GM12878 (cell line): ENCODE results near the gene MMP7. TPM values are rescaled to one million over a fixed set of nuclear protein-coding genes. Genes with fewer than 3 reads are reported as not detected.
A peak's percentile ranks its signal among the peaks of the same experiment; 100 is the strongest.

Experiments used
- CBFB ChIP-seq: IDR thresholded peaks from 2 replicates; pipeline ENCODE4 v1.6.1; 2016; ENCODE audit warnings: antibody characterized with exemption, low read depth
- CHD1 ChIP-seq: IDR thresholded peaks from 2 replicates; pipeline ENCODE4 v1.6.1; 2012; ENCODE audit warnings: low read depth, low read length, improper control_type of control experiment
- GABPA ChIP-seq: IDR thresholded peaks from 2 replicates; pipeline ENCODE4 v1.6.1; 2014; ENCODE audit warnings: antibody characterized with exemption, low read depth, mild to moderate bottlenecking, inconsistent platforms
- IRF4 ChIP-seq: IDR thresholded peaks from 2 replicates; pipeline ENCODE4 v1.6.1; 2011; ENCODE audit warnings: low read depth, low read length
- MEF2A ChIP-seq: IDR thresholded peaks from 2 replicates; pipeline ENCODE4 v1.6.1; 2011; ENCODE audit warnings: low read depth, mild to moderate bottlenecking, low read length, moderate library complexity; ENCODE audit not compliant: insufficient read depth
- NBN ChIP-seq: fragments of 450-650 bp; IDR thresholded peaks from 2 replicates; pipeline ENCODE4 v1.6.1; 2016
- NRF1 ChIP-seq: conservative IDR thresholded peaks from 2 replicates; pipeline ENCODE4 v1.6.1; 2011; ENCODE audit warnings: mild to moderate bottlenecking, low read depth, low read length, improper control_type of control experiment
- RAD21 ChIP-seq: IDR thresholded peaks from 2 replicates; pipeline ENCODE4 v1.6.1; 2011; ENCODE audit warnings: mild to moderate bottlenecking, low read depth, low read length, moderate library complexity; ENCODE audit not compliant: insufficient read depth
- SKIL ChIP-seq: fragments of 450-650 bp; IDR thresholded peaks from 2 replicates; pipeline ENCODE4 v1.6.1; 2017; ENCODE audit warnings: mild to moderate bottlenecking, low read depth, inconsistent platforms; ENCODE audit not compliant: poor library complexity, severe bottlenecking
- SRF ChIP-seq, 2 experiments: IDR thresholded peaks; 2 replicates each; pipeline ENCODE4 v1.6.1; 2011; ENCODE audit warnings: low read depth in 2 of 2, low read length in 2 of 2, mild to moderate bottlenecking in 1 of 2, moderate library complexity in 1 of 2
- STAT1 ChIP-seq: fragments of 450-650 bp; conservative IDR thresholded peaks from 2 replicates; pipeline ENCODE4 v1.6.1; 2014; ENCODE audit warnings: antibody characterized with exemption, mild to moderate bottlenecking
- SUPT20H ChIP-seq: IDR thresholded peaks from 2 replicates; pipeline ENCODE4 v1.6.1; 2011; ENCODE audit warnings: low read depth, mild to moderate bottlenecking, low read length, moderate library complexity, borderline replicate concordance; ENCODE audit not compliant: control insufficient read depth
- TBL1XR1 ChIP-seq: IDR thresholded peaks from 2 replicates; pipeline ENCODE4 v1.6.1; 2012; ENCODE audit warnings: low read depth, low read length, improper control_type of control experiment
- USF1 ChIP-seq: IDR thresholded peaks from 2 replicates; pipeline ENCODE4 v1.6.1; 2011; ENCODE audit warnings: borderline replicate concordance, low read depth, mild to moderate bottlenecking, moderate library complexity, mixed read lengths, low read length; ENCODE audit not compliant: insufficient read depth; ENCODE audit errors: extremely low read length
- YY1 ChIP-seq: IDR thresholded peaks from 2 replicates; pipeline ENCODE4 v1.6.1; 2011; ENCODE audit warnings: low read depth, mild to moderate bottlenecking, low read length
- polyA plus RNA-seq, 11 experiments: library from polyadenylated mRNA; depleted of rRNA in 4 of 11; unstranded in 6 of 11; stranded (reverse) in 5 of 11; fragments of >200 nt; fragmentation: Nextera tagmentation in 4 of 11; fragmentation: Illumina TruSeq in 1 of 11; extraction: Ambion mirVana in 4 of 11; extraction: Trizol in 1 of 11; gene quantifications; 1 replicate in 1 of 11; 2 replicates in 10 of 11; pipeline versions ENCODE4 v1.2.1 to v1.2.3, GENCODE V29; 2011 to 2016; ENCODE audit warnings: inconsistent platforms in 2 of 11, missing spikeins in 2 of 11, low read depth in 1 of 11
- total RNA-seq, 4 experiments: library from RNA; depleted of rRNA in 3 of 4; stranded (reverse); fragments of >200 nt in 3 of 4; fragmentation: Illumina TruSeq in 1 of 4; extraction: Trizol in 1 of 4; gene quantifications; 2 replicates each; pipeline versions ENCODE4 v1.2.1 to v1.2.3, GENCODE V29; 2013 to 2021
- TF ChIP-seq, protein P1 (sequence below): IDR thresholded peaks from 2 replicates; pipeline ENCODE4 v1.6.1; 2012; ENCODE audit warnings: low read depth, low read length, improper control_type of control experiment
- TF ChIP-seq, protein P2 (sequence below): fragments of 450-650 bp; conservative IDR thresholded peaks from 2 replicates; pipeline ENCODE4 v1.6.1; 2017; ENCODE audit warnings: mild to moderate bottlenecking, moderate library complexity
- TF ChIP-seq, protein P3 (sequence below): IDR thresholded peaks from 2 replicates; pipeline ENCODE4 v1.6.1; 2012; ENCODE audit warnings: improper control_type of control experiment, low read depth, low read length; ENCODE audit not compliant: insufficient replicate concordance

MMP7 gene
- total and polyA plus RNA-seq, 10 of the 15 experiments (the other 5 are each of a cell fraction or from before 2014, with no cell fraction given) = 0.63 to 18.0 (median 1.1) TPM

GRCh38 chr11:102560555-102561011 is 30.0 kb upstream of the MMP7 start (continued):
- TF ChIP-seq, protein P1, sequence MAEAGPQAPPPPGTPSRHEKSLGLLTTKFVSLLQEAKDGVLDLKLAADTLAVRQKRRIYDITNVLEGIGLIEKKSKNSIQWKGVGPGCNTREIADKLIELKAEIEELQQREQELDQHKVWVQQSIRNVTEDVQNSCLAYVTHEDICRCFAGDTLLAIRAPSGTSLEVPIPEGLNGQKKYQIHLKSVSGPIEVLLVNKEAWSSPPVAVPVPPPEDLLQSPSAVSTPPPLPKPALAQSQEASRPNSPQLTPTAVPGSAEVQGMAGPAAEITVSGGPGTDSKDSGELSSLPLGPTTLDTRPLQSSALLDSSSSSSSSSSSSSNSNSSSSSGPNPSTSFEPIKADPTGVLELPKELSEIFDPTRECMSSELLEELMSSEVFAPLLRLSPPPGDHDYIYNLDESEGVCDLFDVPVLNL = no peak
- no peak for TF ChIP-seq USF1
- TF ChIP-seq, protein P2, sequence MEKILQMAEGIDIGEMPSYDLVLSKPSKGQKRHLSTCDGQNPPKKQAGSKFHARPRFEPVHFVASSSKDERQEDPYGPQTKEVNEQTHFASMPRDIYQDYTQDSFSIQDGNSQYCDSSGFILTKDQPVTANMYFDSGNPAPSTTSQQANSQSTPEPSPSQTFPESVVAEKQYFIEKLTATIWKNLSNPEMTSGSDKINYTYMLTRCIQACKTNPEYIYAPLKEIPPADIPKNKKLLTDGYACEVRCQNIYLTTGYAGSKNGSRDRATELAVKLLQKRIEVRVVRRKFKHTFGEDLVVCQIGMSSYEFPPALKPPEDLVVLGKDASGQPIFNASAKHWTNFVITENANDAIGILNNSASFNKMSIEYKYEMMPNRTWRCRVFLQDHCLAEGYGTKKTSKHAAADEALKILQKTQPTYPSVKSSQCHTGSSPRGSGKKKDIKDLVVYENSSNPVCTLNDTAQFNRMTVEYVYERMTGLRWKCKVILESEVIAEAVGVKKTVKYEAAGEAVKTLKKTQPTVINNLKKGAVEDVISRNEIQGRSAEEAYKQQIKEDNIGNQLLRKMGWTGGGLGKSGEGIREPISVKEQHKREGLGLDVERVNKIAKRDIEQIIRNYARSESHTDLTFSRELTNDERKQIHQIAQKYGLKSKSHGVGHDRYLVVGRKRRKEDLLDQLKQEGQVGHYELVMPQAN = no peak
- no peak for TF ChIP-seq YY1
- peak; percentile 50 for TF ChIP-seq GABPA
- TF ChIP-seq NRF1 = no peak
- no peak for TF ChIP-seq STAT1
- peak; percentile 12; the same call in 1 of the 2 replicates for TF ChIP-seq RAD21
- TF ChIP-seq IRF4 = 0 out of 2 replicates have a peak, but pooled peaks have one; percentile 41
- TF ChIP-seq SUPT20H = no peak
- TF ChIP-seq, protein P3, sequence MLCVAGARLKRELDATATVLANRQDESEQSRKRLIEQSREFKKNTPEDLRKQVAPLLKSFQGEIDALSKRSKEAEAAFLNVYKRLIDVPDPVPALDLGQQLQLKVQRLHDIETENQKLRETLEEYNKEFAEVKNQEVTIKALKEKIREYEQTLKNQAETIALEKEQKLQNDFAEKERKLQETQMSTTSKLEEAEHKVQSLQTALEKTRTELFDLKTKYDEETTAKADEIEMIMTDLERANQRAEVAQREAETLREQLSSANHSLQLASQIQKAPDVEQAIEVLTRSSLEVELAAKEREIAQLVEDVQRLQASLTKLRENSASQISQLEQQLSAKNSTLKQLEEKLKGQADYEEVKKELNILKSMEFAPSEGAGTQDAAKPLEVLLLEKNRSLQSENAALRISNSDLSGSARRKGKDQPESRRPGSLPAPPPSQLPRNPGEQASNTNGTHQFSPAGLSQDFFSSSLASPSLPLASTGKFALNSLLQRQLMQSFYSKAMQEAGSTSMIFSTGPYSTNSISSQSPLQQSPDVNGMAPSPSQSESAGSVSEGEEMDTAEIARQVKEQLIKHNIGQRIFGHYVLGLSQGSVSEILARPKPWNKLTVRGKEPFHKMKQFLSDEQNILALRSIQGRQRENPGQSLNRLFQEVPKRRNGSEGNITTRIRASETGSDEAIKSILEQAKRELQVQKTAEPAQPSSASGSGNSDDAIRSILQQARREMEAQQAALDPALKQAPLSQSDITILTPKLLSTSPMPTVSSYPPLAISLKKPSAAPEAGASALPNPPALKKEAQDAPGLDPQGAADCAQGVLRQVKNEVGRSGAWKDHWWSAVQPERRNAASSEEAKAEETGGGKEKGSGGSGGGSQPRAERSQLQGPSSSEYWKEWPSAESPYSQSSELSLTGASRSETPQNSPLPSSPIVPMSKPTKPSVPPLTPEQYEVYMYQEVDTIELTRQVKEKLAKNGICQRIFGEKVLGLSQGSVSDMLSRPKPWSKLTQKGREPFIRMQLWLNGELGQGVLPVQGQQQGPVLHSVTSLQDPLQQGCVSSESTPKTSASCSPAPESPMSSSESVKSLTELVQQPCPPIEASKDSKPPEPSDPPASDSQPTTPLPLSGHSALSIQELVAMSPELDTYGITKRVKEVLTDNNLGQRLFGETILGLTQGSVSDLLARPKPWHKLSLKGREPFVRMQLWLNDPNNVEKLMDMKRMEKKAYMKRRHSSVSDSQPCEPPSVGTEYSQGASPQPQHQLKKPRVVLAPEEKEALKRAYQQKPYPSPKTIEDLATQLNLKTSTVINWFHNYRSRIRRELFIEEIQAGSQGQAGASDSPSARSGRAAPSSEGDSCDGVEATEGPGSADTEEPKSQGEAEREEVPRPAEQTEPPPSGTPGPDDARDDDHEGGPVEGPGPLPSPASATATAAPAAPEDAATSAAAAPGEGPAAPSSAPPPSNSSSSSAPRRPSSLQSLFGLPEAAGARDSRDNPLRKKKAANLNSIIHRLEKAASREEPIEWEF = peak; percentile 68
- no peak for TF ChIP-seq SRF (IDR thresholded peaks at IDR 0.05; ENCODE audit: low read depth in 2 of 2, low read length in 2 of 2)
- TF ChIP-seq CHD1 = no peak
- peak; percentile 95 for TF ChIP-seq SKIL
- TF ChIP-seq TBL1XR1 = peak; percentile 100
- peak; percentile 98 for TF ChIP-seq CBFB
- peak; percentile 51; the same call in 1 of the 2 replicates for TF ChIP-seq NBN
- peak; percentile 99 for TF ChIP-seq MEF2A
